Measurements from ENCODE around the gene AFF2.

The AFF2 gene

GRCh38 chrX:149003863-149004660 lies 503.6 kb downstream of the AFF2 start:
- Histone ChIP-seq H3K27me3 (no peaks in the 10 kb centered on the region), H3K36me3 (no peaks in the 10 kb centered on the region), H3K4me1 (ENCODE audit: control insufficient read depth in 1 of 2, insufficient read depth in 1 of 2, low read depth in 1 of 2, low read length in 1 of 2) (no peaks in the 10 kb centered on the region), H3K27ac (no peak overlapping the region), H3K4me3 (ENCODE audit: low read depth in 1 of 2, low read length in 1 of 2) (no peak overlapping the region), H3K9me3 (no peaks in the 10 kb centered on the region)
- no peak for TF ChIP-seq CTCF (IDR thresholded peaks at IDR 0.05)

DNA sequence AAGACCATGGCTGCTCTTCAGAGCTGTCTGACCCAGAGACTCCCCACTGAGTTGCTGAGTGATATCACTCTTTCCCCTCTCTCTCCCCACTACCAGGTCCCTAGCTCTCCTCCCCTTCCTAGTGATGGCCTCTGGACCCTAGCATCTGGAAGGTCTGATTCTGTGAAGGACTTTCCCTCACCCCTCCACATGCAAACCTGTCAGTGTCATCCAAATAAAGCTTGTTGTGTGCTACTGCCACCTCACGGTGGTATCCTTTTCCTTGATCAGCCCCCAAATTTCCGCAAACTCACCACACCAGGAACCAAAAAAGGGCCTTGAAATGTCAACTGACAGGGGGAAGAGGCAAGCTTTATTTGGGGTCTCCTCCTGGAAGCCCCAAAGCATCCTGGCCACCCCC lies 504.5 kb downstream of the AFF2 start:
- no peak for TF ChIP-seq CTCF (IDR thresholded peaks at IDR 0.05)
- no peaks in the 10 kb centered on the region for H3K36me3 ChIP-seq
- H3K27me3 ChIP-seq = no peaks in the 10 kb centered on the region
- H3K9me3 ChIP-seq = no peaks in the 10 kb centered on the region
- H3K27ac ChIP-seq = no peak overlapping the region
- H3K4me1 ChIP-seq (ENCODE audit: control insufficient read depth in 1 of 2, insufficient read depth in 1 of 2, low read depth in 1 of 2, low read length in 1 of 2) = no peaks in the 10 kb centered on the region
- H3K4me3 ChIP-seq (ENCODE audit: low read depth in 1 of 2, low read length in 1 of 2) = no peak overlapping the region

DNA sequence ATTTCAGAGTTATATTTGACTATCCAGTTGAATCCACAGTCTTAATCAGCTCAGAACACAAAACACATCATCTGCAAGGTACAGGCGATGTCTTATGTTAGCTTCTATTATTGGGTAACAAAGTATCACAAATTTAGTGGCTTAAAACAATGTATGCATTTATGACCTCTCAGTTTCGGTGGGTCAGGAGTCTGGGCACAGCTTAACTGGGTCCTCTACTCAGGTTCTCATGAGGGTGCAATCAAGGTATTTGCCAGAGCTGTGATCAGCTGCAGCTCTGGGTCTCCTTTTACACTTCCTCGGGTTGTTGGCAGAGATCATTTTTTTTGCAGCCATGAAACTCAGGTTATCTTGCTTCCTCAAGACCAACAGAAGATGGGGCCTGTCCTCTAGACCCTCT lies 505.8 kb downstream of the AFF2 start:
- Histone ChIP-seq H3K9me3 (no peaks in the 10 kb centered on the region), H3K36me3 (no peaks in the 10 kb centered on the region), H3K27me3 (no peaks in the 10 kb centered on the region), H3K4me3 (ENCODE audit: low read depth in 1 of 2, low read length in 1 of 2) (no peak overlapping the region), H3K4me1 (ENCODE audit: control insufficient read depth in 1 of 2, insufficient read depth in 1 of 2, low read depth in 1 of 2, low read length in 1 of 2) (no peaks in the 10 kb centered on the region), H3K27ac (no peak overlapping the region)
- TF ChIP-seq CTCF (IDR thresholded peaks at IDR 0.05) = no peak

DNA sequence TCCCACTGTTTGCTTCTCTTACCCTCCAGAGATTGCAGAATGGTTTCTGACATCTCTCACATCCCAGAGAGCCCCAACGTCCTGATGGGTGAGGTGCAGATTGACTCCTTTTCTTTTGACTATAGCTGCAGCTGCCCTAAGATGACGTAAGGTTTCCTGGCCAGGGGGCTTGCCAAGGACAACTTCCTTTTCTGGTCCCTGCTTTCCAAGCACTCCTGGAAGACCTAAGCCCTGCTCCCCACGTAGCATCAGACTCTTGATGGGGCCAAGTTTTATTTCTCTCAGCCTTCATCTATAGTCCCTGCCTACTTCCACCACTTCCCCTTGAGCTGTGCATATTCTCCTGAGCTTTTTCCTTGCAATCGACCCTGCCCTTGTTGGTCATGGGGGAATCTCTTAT lies 507.0 kb downstream of the AFF2 start:
- Histone ChIP-seq H3K27ac (no peak overlapping the region), H3K4me1 (ENCODE audit: control insufficient read depth in 1 of 2, insufficient read depth in 1 of 2, low read depth in 1 of 2, low read length in 1 of 2) (no peaks in the 10 kb centered on the region), H3K36me3 (no peaks in the 10 kb centered on the region), H3K4me3 (ENCODE audit: low read depth in 1 of 2, low read length in 1 of 2) (no peak overlapping the region), H3K9me3 (no peaks in the 10 kb centered on the region), H3K27me3 (no peaks in the 10 kb centered on the region)
- no peak for TF ChIP-seq CTCF (IDR thresholded peaks at IDR 0.05)

DNA sequence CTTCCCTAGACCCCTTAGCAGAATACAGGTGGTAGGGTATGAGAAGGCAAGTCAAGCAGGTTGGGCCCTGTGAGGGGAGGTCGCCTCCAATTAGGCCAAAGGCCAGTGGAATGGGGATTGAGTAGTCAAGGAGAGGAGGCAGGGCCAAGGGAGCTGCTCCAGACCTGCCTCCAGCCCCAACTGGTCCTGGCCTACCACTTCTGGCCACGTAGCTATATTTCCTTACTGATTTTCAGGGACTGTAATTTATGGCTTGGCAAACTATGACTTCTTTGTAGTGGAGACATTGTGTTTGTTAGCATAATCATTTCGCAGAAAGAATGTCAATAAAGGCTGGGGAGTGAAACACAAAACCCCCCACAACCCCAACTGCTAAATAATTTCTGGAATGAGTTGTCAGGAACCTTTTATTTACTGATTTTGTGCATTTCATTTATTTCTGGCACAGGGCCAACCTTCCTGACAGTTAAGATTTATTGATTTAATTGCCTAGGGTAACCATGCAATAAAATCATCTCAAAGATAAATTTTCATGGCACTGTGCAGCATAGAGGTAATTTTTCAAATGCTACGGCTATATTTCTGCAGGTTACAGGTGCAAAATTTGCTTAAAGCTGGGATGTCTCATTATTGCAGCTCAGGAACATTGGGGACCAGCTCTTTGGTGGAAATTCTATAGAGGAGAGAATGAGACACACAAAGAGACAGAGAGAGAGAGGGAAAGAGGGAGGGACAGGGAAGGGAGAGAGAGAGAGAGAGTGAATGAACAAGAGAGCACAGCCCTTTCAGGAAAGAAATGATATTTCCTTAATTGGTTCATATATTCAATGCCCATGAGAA lies 509.8 kb downstream of the AFF2 start:
- Histone ChIP-seq H3K9me3 (no peaks in the 10 kb centered on the region), H3K4me3 (ENCODE audit: low read depth in 1 of 2, low read length in 1 of 2) (no peak overlapping the region), H3K27me3 (no peaks in the 10 kb centered on the region), H3K36me3 (no peaks in the 10 kb centered on the region), H3K27ac (no peak overlapping the region), H3K4me1 (ENCODE audit: control insufficient read depth in 1 of 2, insufficient read depth in 1 of 2, low read depth in 1 of 2, low read length in 1 of 2) (no peaks in the 10 kb centered on the region)
- TF ChIP-seq CTCF (IDR thresholded peaks at IDR 0.05) = no peak
